ENCODE data around the gene IFNA7. TPM values are rescaled to one million over a fixed set of nuclear protein-coding genes. Genes with fewer than 3 reads are reported as not detected.
A peak's percentile ranks its signal among the peaks of the same experiment; 100 is the strongest.

Gene IFNA7
- total and polyA plus RNA-seq, 10 of the 15 experiments (the other 5 are each of a cell fraction or from before 2014, with no cell fraction given) = not detected

GRCh38 chr9:21244836-21245235 lies 42.8 kb upstream of the IFNA7 start:
- no peaks in the 10 kb centered on the region for H4K20me1 ChIP-seq (ENCODE audit: control insufficient read depth, insufficient read depth)
- CTCF ChIA-PET = no interaction called here
- no peaks in the 10 kb centered on the region for H3K79me2 ChIP-seq (ENCODE audit: control insufficient read depth, insufficient read depth, low read length)

More at GRCh38 chr9:21244836-21245235, 42.8 kb upstream of the IFNA7 start:
- Histone ChIP-seq H3K4me1 (ENCODE audit: control insufficient read depth, insufficient read depth, low read length) (peaks cover 1% of the 10 kb centered on the region; the same call in 1 of the 2 replicates), H3K9ac (ENCODE audit: control insufficient read depth, insufficient read depth, low read length) (no peak overlapping the region), H3K9me3 (replicated peaks; ENCODE audit: control insufficient read depth, insufficient read depth, low read length) (no peaks in the 10 kb centered on the region), H3K36me3 (ENCODE audit: control insufficient read depth in 2 of 2, insufficient read depth in 2 of 2, low read length in 1 of 2) (no peaks in the 10 kb centered on the region), H3K4me2 (ENCODE audit: control insufficient read depth, insufficient read depth) (no peak overlapping the region), H3K4me3 (no peak overlapping the region), H3K27me3 (replicated peaks in 1 of 2; ENCODE audit: control insufficient read depth in 2 of 2, insufficient read depth in 2 of 2, low read length in 1 of 2) (no peaks in the 10 kb centered on the region; a peak in 1 of 4 replicates), H3K27ac (ENCODE audit: control insufficient read depth, insufficient read depth) (no peak overlapping the region), H2AFZ (ENCODE audit: control insufficient read depth, low read depth, low read length) (no peak overlapping the region)
- POLR2A ChIA-PET = no interaction called here
- in situ Hi-C loops (cut with MboI) = no loop called here
- ATAC-seq (peak; percentile 55), FAIRE-seq (no peak), DNase-seq (ENCODE audit: low read depth, low spot score) (no peak)
- BruUV-seq (replicated peaks) = no TSS peak
- 0% methylated on average over 2 of the region's 2 CpGs for WGBS (ENCODE audit: insufficient coverage, insufficient replicate concordance, low lambda C conversion rate, missing lambda C conversion rate)
- no peak for TF ChIP-seq TCF7 (IDR thresholded peaks at IDR 0.05; ENCODE audit: borderline replicate concordance)
- TF ChIP-seq FOXK2 (IDR thresholded peaks at IDR 0.05) = no peak
- no peak for TF ChIP-seq IKZF2 (IDR thresholded peaks at IDR 0.05)
- TF ChIP-seq STAT3 (IDR thresholded peaks at IDR 0.05; ENCODE audit: low read depth, low read length) = no peak
- TF ChIP-seq SMC3 (IDR thresholded peaks at IDR 0.05; ENCODE audit: borderline replicate concordance, low read length) = no peak
- TF ChIP-seq MEF2B (IDR thresholded peaks at IDR 0.05; ENCODE audit: partially characterized antibody, poor library complexity, severe bottlenecking) = no peak
- TF ChIP-seq LARP7 (IDR thresholded peaks at IDR 0.05) = no peak
- TF ChIP-seq POLR2A (IDR thresholded peaks at IDR 0.05; ENCODE audit: low read depth, low read length) = no peak
- no peak for TF ChIP-seq IRF3 (IDR thresholded peaks at IDR 0.05)
- no peak for TF ChIP-seq SP1 (IDR thresholded peaks at IDR 0.05; ENCODE audit: low read depth, low read length)
- TF ChIP-seq CBFB (IDR thresholded peaks at IDR 0.05; ENCODE audit: low read depth) = no peak
- no peak for TF ChIP-seq ZBTB33 (IDR thresholded peaks at IDR 0.05)
- TF ChIP-seq CUX1 (IDR thresholded peaks at IDR 0.05; ENCODE audit: insufficient replicate concordance, low read depth, low read length) = no peak
- no peak for TF ChIP-seq SUPT20H (IDR thresholded peaks at IDR 0.05; ENCODE audit: borderline replicate concordance, control insufficient read depth, low read depth, low read length)
- TF ChIP-seq CBX3 (IDR thresholded peaks at IDR 0.05; ENCODE audit: borderline replicate concordance, low read depth) = no peak
- no peak for TF ChIP-seq MTA2 (IDR thresholded peaks at IDR 0.05; ENCODE audit: low read depth)
- no peak for TF ChIP-seq NFYA (IDR thresholded peaks at IDR 0.05; ENCODE audit: borderline replicate concordance, low read depth, low read length)
- TF ChIP-seq EED (IDR thresholded peaks at IDR 0.05; ENCODE audit: low read depth) = no peak
- no peak for TF ChIP-seq HCFC1 (IDR thresholded peaks at IDR 0.05; ENCODE audit: low read length)
- no peak for TF ChIP-seq HDAC2 (IDR thresholded peaks at IDR 0.05)
- RAD21 ChIA-PET (ENCODE audit: unreplicated experiment) = no interaction called here
- intact Hi-C loops (cut with micrococcal nuclease; ENCODE audit: unreplicated experiment) = loop anchor here (5.0 kb wide), 1 partner anchor 167 kb away; no protein-coding TSS in a partner anchor
- SMC1A ChIA-PET (ENCODE audit: uncharacterized antibody, unreplicated experiment) = no interaction called here
